K562 (cell line): ENCODE results near the gene KTN1. TPM values are rescaled to one million over a fixed set of nuclear protein-coding genes. Genes with fewer than 3 reads are reported as not detected.

Experiments
- ATAC-seq: fragments of 200-7000 bp; cut with Tn5 transposase; 3 replicates; pipeline ENCODE4 v1.9.1; 2020; ENCODE audit warnings: moderate library complexity
- BruUV-seq: library from RNA; stranded (reverse); fragments of 400-500 nt; replicated peaks from 2 replicates; lab custom pipeline; 2021; lab: Mats Ljungman, UMichigan
- CTCF ChIA-PET: fragments of 300-600 bp; formaldehyde crosslinking; extraction: SDS; loops from one replicate; lab custom pipeline; 2021; ENCODE audit warnings: low intra/inter-chr PET ratio; lab: Yijun Ruan, JAX
- POLR2A ChIA-PET: fragments of 300-600, 350-650 bp; sonication (Branson Sonifier 250); formaldehyde crosslinking; extraction: SDS; loops from one replicate; lab custom pipeline; 2021; ENCODE audit warnings: antibody characterized with exemption, inconsistent platforms; lab: Yijun Ruan, JAX
- DNase-seq, 4 experiments: peaks; one replicate each; pipeline versions ENCODE4 v3.0.0 to v3.0.0-alpha.2; 2011 to 2018; ENCODE audit warnings: low spot score in 3 of 4, mixed read lengths in 3 of 4; ENCODE audit errors: extremely low read depth in 1 of 4
- FAIRE-seq: peaks from 2 replicates; lab custom pipeline; 2011; peaks lifted over from hg19 to GRCh38; lab: Jason Lieb, UNC
- H2AFZ ChIP-seq: 2 replicates; pipeline ENCODE4 v1.6.0; 2011; ENCODE audit warnings: low read depth, low read length, control low read depth, inconsistent platforms
- H3K27ac ChIP-seq: fragments of 200-600 bp; 3 replicates; pipeline ENCODE4 v1.8.0; 2011; ENCODE audit warnings: low read depth, mild to moderate bottlenecking, control low read depth, inconsistent platforms, low read length, moderate library complexity, mixed read lengths; ENCODE audit errors: extremely low read depth
- H3K27me3 ChIP-seq, 2 experiments: fragments of 300-600 bp in 1 of 2; 2 replicates in 1 of 2; 3 replicates in 1 of 2; pipeline versions ENCODE4 v1.6.0 to v1.8.0; 2011; ENCODE audit warnings: inconsistent platforms in 2 of 2, low read length in 2 of 2, mild to moderate bottlenecking in 1 of 2, mixed read lengths in 1 of 2, moderate library complexity in 1 of 2; ENCODE audit not compliant: control insufficient read depth in 2 of 2, insufficient read depth in 2 of 2
- H3K36me3 ChIP-seq: fragments of 300-600 bp; 3 replicates; pipeline ENCODE4 v1.8.0; 2011; ENCODE audit warnings: mild to moderate bottlenecking, low read length, inconsistent platforms; ENCODE audit not compliant: control insufficient read depth, insufficient read depth
- H3K4me1 ChIP-seq, 2 experiments: fragments of 200-600 bp in 1 of 2; replicated peaks in 1 of 2; 2 replicates in 1 of 2; 3 replicates in 1 of 2; pipeline versions ENCODE4 v1.5.1 to v1.8.0; 2011; ENCODE audit warnings: inconsistent platforms in 2 of 2, low read length in 2 of 2, mild to moderate bottlenecking in 1 of 2, mixed read lengths in 1 of 2, moderate library complexity in 1 of 2; ENCODE audit not compliant: control insufficient read depth in 2 of 2, insufficient read depth in 2 of 2
- H3K4me2 ChIP-seq: 2 replicates; pipeline ENCODE4 v1.6.1; 2011; ENCODE audit warnings: low read length, control low read depth, inconsistent platforms, mixed read lengths; ENCODE audit not compliant: insufficient read depth
- H3K4me3 ChIP-seq: fragments of 200-600 bp; sonication (generic), shearing (Covaris generic); 2 replicates; pipeline ENCODE4 v1.5.1; 2016; ENCODE audit warnings: control low read depth, inconsistent platforms
- H3K79me2 ChIP-seq: fragments of 200-600 bp; 3 replicates; pipeline ENCODE4 v1.8.0; 2011; ENCODE audit warnings: low read length, inconsistent platforms; ENCODE audit not compliant: control insufficient read depth, insufficient read depth
- H3K9ac ChIP-seq, 2 experiments: 2 replicates each; pipeline versions ENCODE4 v1.6.0 to v1.6.1; 2011; ENCODE audit warnings: low read depth in 2 of 2, low read length in 2 of 2, control low read depth in 1 of 2, inconsistent platforms in 1 of 2, mild to moderate bottlenecking in 1 of 2, mixed read lengths in 1 of 2; ENCODE audit not compliant: insufficient read depth in 1 of 2
- H3K9me1 ChIP-seq: one replicate; pipeline ENCODE4 v1.6.0; 2011; ENCODE audit warnings: inconsistent platforms, mild to moderate bottlenecking, low read length, moderate library complexity; ENCODE audit not compliant: control insufficient read depth, insufficient read depth
- H3K9me3 ChIP-seq: replicated peaks from 2 replicates; pipeline ENCODE4 v1.5.1; 2011; ENCODE audit warnings: low read depth, low read length, inconsistent platforms; ENCODE audit not compliant: control insufficient read depth, insufficient read depth
- H4K20me1 ChIP-seq: replicated peaks from 2 replicates; pipeline ENCODE4 v1.6.1; 2011; ENCODE audit warnings: low read length, inconsistent platforms, mixed read lengths; ENCODE audit not compliant: control insufficient read depth, insufficient read depth
- CBFA2T3 ChIP-seq: fragments of 450-650 bp; IDR thresholded peaks from 2 replicates; pipeline ENCODE4 v1.6.1; 2017
- CEBPZ ChIP-seq: fragments of 150-350 bp; IDR thresholded peaks from 2 replicates; pipeline ENCODE4 v1.6.1; 2014; ENCODE audit warnings: low read depth, mild to moderate bottlenecking, low read length, borderline replicate concordance
- DNMT1 ChIP-seq: fragments of 450-650 bp; IDR thresholded peaks from 2 replicates; pipeline ENCODE4 v1.6.1; 2016; ENCODE audit warnings: antibody characterized with exemption, mild to moderate bottlenecking
- E2F5 ChIP-seq: sonication (generic); formaldehyde crosslinking; IDR thresholded peaks from 2 replicates; pipeline ENCODE4 v1.8.0; 2022; ENCODE audit warnings: mild to moderate bottlenecking, missing genetic modification reagents
- NCOR1 ChIP-seq: fragments of 450-650 bp; IDR thresholded peaks from 2 replicates; pipeline ENCODE4 v1.6.1; 2016; ENCODE audit warnings: mild to moderate bottlenecking, moderate library complexity
- NFE2 ChIP-seq: IDR thresholded peaks from 2 replicates; pipeline ENCODE4 v1.6.1; 2014; ENCODE audit warnings: antibody characterized with exemption, low read depth
- NR3C1 ChIP-seq: sonication (generic); formaldehyde crosslinking; IDR thresholded peaks from 2 replicates; pipeline ENCODE4 v1.8.1; 2022; ENCODE audit warnings: missing genetic modification reagents
- PCBP2 ChIP-seq: fragments of 200-400 bp; formaldehyde crosslinking; IDR thresholded peaks from 2 replicates; pipeline ENCODE4 v1.6.1; 2018; ENCODE audit warnings: low read length, low read depth, mild to moderate bottlenecking, moderate library complexity; ENCODE audit not compliant: poor library complexity, severe bottlenecking
- POLR2AphosphoS2 ChIP-seq: IDR thresholded peaks from 2 replicates; pipeline ENCODE4 v1.6.1; 2012; ENCODE audit warnings: low read length, improper control_type of control experiment
- TFAP4 ChIP-seq: sonication (generic); formaldehyde crosslinking; IDR thresholded peaks from 2 replicates; pipeline ENCODE4 v1.8.0; 2022; ENCODE audit warnings: missing genetic modification reagents, mild to moderate bottlenecking, moderate library complexity, borderline replicate concordance
- ZNF609 ChIP-seq: sonication (generic); formaldehyde crosslinking; IDR thresholded peaks from 2 replicates; pipeline ENCODE4 v1.8.1; 2023; ENCODE audit warnings: missing genetic modification reagents, mild to moderate bottlenecking, borderline replicate concordance
- ZSCAN29 ChIP-seq: fragments of 450-650 bp; IDR thresholded peaks from 2 replicates; pipeline ENCODE4 v1.6.1; 2017
- WGBS: fragments of 100-300 bp; shearing (Covaris generic); methylation state at CpG from one replicate; pipeline ENCODE4 v1.1.6; 2016; ENCODE audit warnings: low coverage, mixed read lengths; ENCODE audit not compliant: insufficient coverage; ENCODE audit errors: missing lambda C conversion rate; 5-methylcytosine and 5-hydroxymethylcytosine counted together
- in situ Hi-C: fragments of 300-500 bp; cut with MboI; formaldehyde crosslinking; loops from 4 replicates; pipeline ENCODE4 v1.15.0; 2018; ENCODE audit warnings: inconsistent platforms, mixed read lengths
- intact Hi-C: fragments of 100-400 bp; cut with micrococcal nuclease; formaldehyde crosslinking; loops from 2 replicates; pipeline ENCODE4 v1.14.2; 2022
- polyA plus RNA-seq, 8 experiments: library from polyadenylated mRNA; depleted of rRNA in 4 of 8; stranded (reverse) in 5 of 8; unstranded in 3 of 8; fragments of >200 nt; fragmentation: Nextera tagmentation in 2 of 8; fragmentation: Illumina TruSeq in 1 of 8; extraction: Ambion mirVana in 2 of 8; extraction: Trizol in 1 of 8; gene quantifications; 2 replicates each; pipeline versions ENCODE4 v1.2.1 to v1.2.3, GENCODE V29; 2011 to 2014; ENCODE audit warnings: inconsistent platforms in 1 of 8, missing spikeins in 1 of 8
- total RNA-seq, 7 experiments: library from RNA; depleted of rRNA in 6 of 7; stranded (reverse); fragments of >200 nt in 6 of 7; fragmentation: Illumina TruSeq in 2 of 7; extraction: Trizol in 2 of 7; gene quantifications; 2 replicates each; pipeline versions ENCODE4 v1.2.1 to v1.2.3, GENCODE V29; 2011 to 2021; ENCODE audit warnings: low replicate concordance in 1 of 7

KTN1 gene
- total and polyA plus RNA-seq, 9 of the 15 experiments (the other 6 are each of a cell fraction or from before 2014, with no cell fraction given), result 34.8 to 120 (median 63.6) TPM

GRCh38 chr14:55587847-55588246 is 7.8 kb downstream of the KTN1 start (continued):
- TF ChIP-seq ZNF609 (no peak), POLR2AphosphoS2 (no peak)

- no peak for FAIRE-seq
- no peak overlapping the region for H2AFZ ChIP-seq
- ATAC-seq, result no peak
- 81% methylated on average over 2 of the region's 2 CpGs for WGBS
- no peaks in the 10 kb centered on the region for H3K9me3 ChIP-seq
- in situ Hi-C loops (no loop called here), intact Hi-C loops (no loop called here)
- no peak overlapping the region for H3K4me2 ChIP-seq
- no peak for DNase-seq
- no peak overlapping the region for H3K9ac ChIP-seq
- peaks cover 3% of the 10 kb centered on the region; the same call in 1 of the 3 replicates for H3K36me3 ChIP-seq
- H3K9me1 ChIP-seq, result no peaks in the 10 kb centered on the region
- H3K4me3 ChIP-seq, result no peak overlapping the region
- peaks cover 15% of the 10 kb centered on the region for H4K20me1 ChIP-seq
- H3K4me1 ChIP-seq, result peaks cover 0 to 12% of the 10 kb centered on the region in 2 experiments; a peak in 4 of 5 replicates
- H3K79me2 ChIP-seq, result peaks cover 91% of the 10 kb centered on the region
- ChIA-PET POLR2A (interaction anchor here (0.5 to 0.8 kb wide), 2 partner anchors 89 to 600 kb away, joined by 3 read pairs; no protein-coding TSS in a partner anchor), CTCF (no interaction called here)
- no TSS peak for BruUV-seq
- no peaks in the 10 kb centered on the region for H3K27me3 ChIP-seq
- H3K27ac ChIP-seq, result no peak overlapping the region
- TF ChIP-seq E2F5 (CRISPR knock-in tag) (no peak), PCBP2 (no peak), ZSCAN29 (no peak), NR3C1 (CRISPR knock-in tag) (no peak), DNMT1 (no peak), TFAP4 (CRISPR knock-in tag) (no peak), CEBPZ (no peak), CBFA2T3 (no peak), NFE2 (no peak), NCOR1 (no peak)
Measured at GRCh38 chr14:55588259-55588699, 8.3 kb downstream of the KTN1 start.
